ENCODE data around the gene SEMA3C.

- TF ChIP-seq POLR2A (IDR thresholded peaks at IDR 0.05; ENCODE audit: low read length), result no peak
- no peak for TF ChIP-seq GATA1 (IDR thresholded peaks at IDR 0.05; ENCODE audit: low read depth, low read length)
These were observed 22.4 kb upstream of the SEMA3C start for GRCh38 chr7:80941208-80941758.
